Measurements from ENCODE around the gene VRK1.

Gene VRK1

GRCh38 chr14:96792591-96792990 lies 4.6 kb upstream of the VRK1 start:
- DNase-seq = no peak

GRCh38 chr14:96793547-96793946 lies 3.6 kb upstream of the VRK1 start:
- DNase-seq = no peak

GRCh38 chr14:96795109-96795828 lies 1.9 kb upstream of the VRK1 start:
- no peak for DNase-seq

- DNase-seq = peak; percentile 55
These were observed 584 bp downstream of the VRK1 start for GRCh38 chr14:96797582-96798349.

GRCh38 chr14:96798956-96799355 lies 1.8 kb downstream of the VRK1 start:
- no peak for DNase-seq

- no peak for DNase-seq
These were observed 2.4 kb downstream of the VRK1 start for GRCh38 chr14:96799489-96800054.

- DNase-seq = no peak
These were observed 4.7 kb downstream of the VRK1 start for GRCh38 chr14:96801931-96802330.

- no peak for DNase-seq
These were observed 5.8 kb downstream of the VRK1 start for GRCh38 chr14:96802963-96803362.

GRCh38 chr14:96803958-96804357 lies 6.8 kb downstream of the VRK1 start:
- no peak for DNase-seq

GRCh38 chr14:96804895-96805294 lies 7.7 kb downstream of the VRK1 start:
- DNase-seq = no peak

GRCh38 chr14:96805956-96806355 lies 8.8 kb downstream of the VRK1 start:
- DNase-seq = no peak

GRCh38 chr14:96806836-96807235 lies 9.7 kb downstream of the VRK1 start:
- no peak for DNase-seq

- no peak for DNase-seq
These were observed 11.6 kb downstream of the VRK1 start for GRCh38 chr14:96808619-96809406.

- no peak for DNase-seq
These were observed 14.1 kb downstream of the VRK1 start for GRCh38 chr14:96811265-96811664.

GRCh38 chr14:96811985-96812667 lies 14.9 kb downstream of the VRK1 start:
- no peak for DNase-seq

GRCh38 chr14:96816281-96816680 lies 19.1 kb downstream of the VRK1 start:
- peak; percentile 12 for DNase-seq

GRCh38 chr14:96817750-96818666 lies 20.8 kb downstream of the VRK1 start:
- no peak for DNase-seq

- no peak for DNase-seq
These were observed 24.3 kb downstream of the VRK1 start for GRCh38 chr14:96821501-96821900.

GRCh38 chr14:96823652-96824051 lies 26.5 kb downstream of the VRK1 start:
- no peak for DNase-seq

- no peak for DNase-seq
These were observed 27.1 kb downstream of the VRK1 start for GRCh38 chr14:96824283-96824682.

- DNase-seq = no peak
These were observed 29.6 kb downstream of the VRK1 start for GRCh38 chr14:96826818-96827217.

GRCh38 chr14:96827290-96827689 lies 30.1 kb downstream of the VRK1 start:
- no peak for DNase-seq
